GM04503 (cell line): ENCODE data around the gene KCNJ4.
"Not testable (repeated sequence)": the region's sequence is repeated elsewhere in the genome, so short reads cannot be mapped to it uniquely, and the experiment has no call there.

Experiments used
- DNase-seq: peaks from one replicate; pipeline ENCODE4 v3.0.0-alpha.2; 2012; ENCODE audit warnings: low read depth

KCNJ4 gene

DNA sequence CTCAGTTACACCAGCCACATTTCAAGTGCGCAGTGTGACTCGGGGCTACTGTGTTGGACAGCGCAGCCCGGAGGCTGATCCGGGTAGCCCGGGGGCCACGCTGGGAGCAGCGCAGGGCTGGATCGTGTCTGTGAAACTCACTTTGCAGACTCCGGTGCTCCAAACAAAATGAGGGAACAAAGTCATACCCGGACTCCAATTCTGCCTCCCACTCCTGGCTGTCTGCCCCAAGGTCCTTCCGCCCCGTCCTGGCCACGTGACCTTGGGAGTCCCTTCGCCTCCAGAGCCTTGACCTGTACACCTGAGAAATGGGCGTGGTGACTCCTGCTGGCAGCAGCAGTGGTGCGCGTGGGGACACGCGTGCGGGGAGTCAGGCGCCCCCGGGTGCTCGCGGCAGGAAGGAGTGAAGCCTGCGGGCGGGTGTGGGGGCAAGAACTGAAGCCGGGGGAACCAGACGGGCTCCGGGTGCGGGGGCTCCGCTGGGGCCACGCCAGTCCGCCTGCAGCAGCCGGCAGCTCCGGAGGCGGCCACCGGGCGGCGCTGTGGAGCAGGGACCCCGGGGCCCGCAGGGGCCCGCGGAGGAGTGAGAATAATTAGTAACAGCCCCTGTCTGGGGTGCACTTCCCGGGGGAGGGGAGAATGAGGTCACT is 42.4 kb downstream of the KCNJ4 start:
- no peak for DNase-seq

DNA sequence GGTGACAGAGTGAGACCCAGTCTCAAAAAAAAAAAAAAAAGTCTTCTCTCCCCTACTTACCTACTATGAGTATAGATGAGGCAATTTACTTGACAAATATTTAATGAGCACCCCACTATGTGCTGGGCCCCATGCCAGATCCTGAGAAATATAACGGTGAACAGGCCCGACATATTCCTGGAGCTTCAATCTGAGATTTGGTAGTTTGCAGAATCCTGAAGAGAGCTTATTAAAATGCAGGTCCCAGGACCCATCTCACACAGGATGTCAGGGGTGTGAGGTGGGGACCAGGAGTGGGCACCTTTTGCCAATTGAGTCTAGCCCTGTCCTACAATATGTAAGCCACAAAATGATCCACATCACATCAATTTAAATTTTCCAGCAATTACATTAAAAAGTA is 44.0 kb downstream of the KCNJ4 start:
- DNase-seq, result no peak

DNA sequence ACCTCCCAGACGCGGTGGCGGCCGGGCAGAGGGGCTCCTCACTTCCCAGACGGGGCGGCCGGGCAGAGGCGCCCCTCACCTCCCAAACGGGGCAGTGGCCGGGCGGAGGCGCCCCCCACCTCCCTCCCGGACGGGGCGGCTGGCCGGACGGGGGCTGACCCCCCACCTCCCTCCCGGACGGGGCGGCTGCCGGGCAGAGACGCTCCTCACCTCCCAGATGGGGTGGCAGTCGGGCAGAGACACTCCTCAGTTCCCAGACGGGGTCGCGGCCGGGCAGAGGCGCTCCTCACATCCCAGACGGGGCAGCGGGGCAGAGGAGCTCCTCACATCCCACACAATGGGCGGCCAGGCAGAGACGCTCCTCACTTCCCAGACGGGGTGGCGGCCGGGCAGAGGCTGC is 45.1 kb downstream of the KCNJ4 start:
- DNase-seq, result not testable (repeated sequence)

DNA sequence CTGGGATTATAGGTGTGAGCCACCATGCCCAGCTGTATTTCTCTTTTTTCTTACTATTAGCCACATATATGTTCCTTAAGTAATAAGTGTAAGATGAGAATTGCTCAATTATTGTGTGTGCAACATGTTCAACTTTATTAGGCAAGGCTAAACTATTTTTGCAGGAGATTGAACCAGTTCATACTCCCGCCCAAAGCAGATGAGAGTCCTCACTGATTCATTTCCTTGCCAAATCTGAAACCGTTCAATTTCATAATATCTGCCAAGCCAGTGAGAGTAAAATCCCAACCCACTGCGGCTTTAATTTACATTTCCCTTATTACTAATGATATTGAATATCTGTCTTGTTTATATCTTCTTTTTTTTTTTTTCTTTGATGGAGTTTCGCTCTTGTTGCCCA is 48.4 kb downstream of the KCNJ4 start:
- DNase-seq, result no peak

DNA sequence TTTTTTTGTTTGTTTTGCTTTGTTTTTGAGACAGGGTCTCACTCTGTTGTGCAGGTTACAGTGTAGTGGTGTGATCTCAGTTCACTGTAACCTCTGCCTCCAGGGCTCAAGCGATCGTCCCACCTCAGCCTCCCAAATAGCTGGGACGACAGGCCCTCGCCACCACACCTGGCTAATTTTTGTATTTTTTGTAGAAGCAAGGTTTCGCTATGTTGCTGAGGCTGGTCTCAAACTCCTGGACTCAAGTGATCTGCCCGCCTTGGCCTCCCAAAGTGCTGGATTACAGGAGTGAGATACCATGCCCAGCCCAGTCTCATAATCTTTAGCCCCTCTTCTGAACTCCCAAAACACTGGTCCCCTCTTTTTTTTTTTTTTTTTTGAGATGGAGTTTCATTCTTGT is 50.6 kb downstream of the KCNJ4 start:
- DNase-seq, result no peak

DNA sequence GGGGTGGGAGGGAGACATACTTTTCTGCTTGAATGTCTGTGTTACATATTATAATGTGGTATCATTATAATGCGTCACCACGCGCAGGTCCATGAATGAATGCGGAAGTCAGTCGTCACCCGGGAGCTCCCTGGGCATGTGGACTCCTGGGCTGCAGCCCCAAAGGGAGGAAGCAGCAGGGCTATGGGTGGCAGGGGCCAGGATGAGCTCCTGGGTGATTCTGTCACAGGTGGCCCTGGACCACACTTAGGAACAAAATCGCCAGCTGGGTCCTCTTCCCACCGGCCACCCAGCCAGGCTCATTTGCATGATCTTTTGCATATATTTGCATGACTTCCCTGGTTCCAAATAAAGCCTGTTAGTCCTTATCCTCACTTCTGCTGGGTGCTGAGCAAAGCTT is 51.2 kb downstream of the KCNJ4 start:
- DNase-seq, result no peak

DNA sequence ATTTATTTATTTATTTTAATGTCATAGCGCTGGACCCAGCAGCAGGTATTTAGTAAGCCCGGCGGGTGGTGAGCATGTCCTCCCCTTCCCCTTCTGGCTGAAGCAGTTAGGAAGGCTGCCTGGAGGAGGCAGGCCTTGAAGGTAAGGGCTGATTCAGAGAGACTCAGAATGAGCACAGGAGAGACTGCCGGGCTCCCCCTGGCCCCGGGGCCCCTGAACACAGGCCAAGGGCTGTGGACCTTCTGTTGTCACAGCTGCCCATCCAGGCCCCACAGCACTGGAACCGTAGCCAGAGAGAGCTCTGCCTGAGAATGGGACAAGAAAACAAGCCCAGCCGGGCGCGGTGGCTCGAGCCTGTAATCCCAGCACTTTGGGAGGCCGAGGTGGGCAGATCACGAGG is 52.8 kb downstream of the KCNJ4 start:
- no peak for DNase-seq

DNA sequence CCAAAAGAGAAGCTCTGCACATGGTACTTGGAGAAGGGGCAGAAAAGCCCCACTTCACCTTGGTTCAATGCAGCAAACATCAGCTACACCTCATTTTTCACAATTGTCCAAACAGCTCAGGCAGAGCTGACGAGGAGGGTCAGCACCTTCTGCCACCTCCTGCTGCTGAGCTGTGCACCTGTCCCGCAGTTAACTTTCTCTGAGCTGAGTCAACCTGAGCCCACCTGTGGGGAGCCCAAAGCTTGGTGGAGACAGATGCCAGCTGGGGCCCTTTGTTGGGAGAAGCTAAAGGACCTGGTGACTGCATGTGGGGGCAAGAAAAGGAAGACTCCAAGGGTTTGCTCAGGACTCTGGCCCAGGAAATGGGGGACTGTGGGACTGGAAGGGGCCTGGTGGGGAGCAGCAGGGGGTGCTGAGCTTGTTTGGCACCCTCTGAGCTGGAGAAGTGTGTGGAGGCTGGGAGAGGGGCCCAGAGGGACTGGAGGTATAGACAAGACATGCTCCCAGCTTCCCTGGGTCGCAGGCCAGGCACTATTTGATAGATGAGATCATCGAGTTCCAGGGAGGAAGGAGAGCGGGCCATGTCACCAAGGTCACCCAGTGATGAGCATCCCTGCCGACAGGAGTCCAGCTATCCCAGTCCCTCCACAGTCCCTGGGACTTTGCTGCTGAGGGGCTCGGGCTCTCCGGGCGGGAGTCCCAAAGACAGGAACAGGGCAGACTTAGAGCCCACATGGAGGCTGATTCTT is 53.5 kb downstream of the KCNJ4 start:
- DNase-seq, result no peak

DNA sequence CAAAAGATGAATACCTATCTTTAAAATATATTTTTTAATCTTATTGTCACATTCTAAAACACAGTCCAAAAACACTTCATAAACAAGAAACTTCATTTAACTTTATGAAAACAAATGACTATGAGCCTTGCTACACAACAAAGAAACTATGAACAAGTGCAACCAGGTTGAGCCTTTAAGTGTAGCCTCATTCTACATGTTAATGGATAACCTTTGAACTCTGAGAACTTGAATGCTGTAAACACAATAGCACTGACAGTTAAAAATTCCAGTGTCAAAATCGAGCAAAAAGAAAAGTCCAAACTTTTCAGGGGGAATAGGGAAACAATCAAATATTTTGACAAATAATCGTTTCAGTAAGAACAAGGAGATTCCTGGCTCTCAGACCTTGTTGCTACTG is 54.7 kb downstream of the KCNJ4 start:
- DNase-seq, result not testable (repeated sequence)

DNA sequence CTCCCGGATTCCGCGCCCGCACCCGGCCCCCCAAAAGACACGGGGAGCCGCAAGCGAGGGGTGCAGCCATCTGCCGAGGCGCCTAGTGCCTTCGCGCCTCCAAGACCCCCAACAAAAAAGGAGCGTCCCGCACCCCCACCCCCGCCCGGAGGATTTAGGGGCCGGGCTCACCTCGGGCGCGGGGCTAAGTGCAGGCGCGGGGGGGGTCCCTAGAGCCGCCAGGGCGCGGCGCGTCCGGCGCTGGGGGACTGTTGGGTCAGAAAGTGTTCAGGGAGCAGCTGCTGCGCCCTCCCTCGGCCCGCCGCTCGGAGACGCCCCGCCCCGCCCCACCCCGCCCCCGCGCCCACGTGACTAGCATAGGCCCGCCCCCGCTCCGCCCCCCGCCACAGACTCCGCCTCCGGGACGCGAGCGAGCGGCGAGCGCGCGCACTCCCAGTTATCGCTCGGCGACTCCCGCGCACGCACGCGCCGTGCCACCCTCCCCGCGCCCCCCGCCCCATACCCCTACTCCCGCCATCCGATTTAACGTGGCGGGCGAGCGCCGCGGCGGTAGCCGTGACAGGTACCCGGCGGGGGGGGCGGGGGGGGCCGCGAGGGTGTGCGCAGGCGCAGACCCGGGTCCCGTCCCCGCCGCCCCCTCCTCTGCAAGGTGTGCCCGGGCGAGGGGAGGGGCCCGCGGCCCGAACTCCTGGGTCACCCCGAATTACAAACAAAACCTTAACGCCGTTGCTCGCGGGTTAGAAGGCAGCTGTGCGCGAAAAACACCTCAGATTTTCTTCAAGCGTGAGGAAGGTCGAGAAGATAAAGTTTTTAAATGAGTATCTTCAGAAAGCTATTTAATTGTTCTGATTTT is 56.2 kb downstream of the KCNJ4 start:
- no peak for DNase-seq

DNA sequence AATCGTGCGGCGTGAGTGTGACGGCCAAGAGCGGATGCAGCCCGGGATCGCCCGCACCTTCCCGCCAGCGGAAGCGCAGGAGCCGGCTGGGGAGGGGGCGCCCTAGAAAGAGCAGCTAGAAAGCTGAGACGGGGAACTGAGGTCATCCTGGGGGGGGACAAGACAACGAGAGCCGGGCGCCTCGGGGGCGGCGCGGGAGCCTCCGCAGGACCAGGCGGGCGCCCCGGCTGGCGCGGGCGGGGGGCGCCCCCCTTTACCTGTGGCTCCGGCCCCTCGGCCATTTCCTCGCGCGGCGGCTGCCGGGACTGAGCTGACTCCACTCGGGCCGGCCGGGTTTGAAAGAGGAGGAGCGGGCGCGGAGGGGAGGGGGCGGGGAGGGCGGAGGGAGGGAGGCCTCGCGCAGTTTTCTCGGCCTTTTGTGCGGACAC is 56.8 kb downstream of the KCNJ4 start:
- DNase-seq, result not testable (repeated sequence)

DNA sequence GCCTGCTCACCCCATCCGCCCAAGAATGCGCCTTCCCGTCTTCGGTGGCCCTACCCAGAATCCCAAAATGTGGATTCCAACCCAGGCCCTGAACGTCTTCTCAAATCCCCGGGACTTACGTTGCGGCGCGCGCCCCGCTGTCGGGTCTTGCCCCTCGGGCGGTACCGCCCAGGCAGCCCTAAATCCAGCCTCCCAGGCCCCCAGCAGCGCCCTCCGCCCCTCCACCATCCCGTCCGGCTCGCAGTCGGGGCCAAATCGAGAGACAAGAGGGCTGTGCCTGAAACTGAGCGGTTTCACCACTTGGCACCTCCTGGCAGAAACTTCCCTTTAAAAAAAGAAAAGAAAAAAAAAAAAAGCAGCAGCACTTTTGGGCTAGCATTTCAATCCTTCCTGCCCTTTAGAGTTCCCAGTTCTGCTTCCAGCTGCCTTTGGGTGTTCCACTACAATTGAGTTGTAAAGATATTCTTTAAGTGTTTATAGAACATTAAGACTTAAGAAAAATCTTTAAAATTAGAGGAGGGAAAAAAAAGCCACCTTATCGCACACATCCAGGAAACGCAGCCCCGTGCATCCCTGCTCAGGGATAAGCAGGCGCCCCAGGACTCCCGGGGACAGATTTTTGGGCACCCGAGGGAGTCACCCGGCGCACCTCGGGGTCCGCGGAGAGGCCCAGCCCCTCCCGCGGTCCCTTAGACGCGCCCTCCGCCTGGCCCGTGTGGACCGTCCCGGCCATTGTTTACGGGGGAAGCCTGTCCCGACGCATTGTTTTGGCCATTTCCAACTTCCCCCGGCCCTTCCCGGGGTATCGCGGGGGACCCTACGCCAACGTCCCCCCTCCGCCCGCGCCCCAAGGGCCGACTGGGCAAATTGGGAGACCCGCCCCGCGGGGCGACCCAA is 57.6 kb downstream of the KCNJ4 start:
- no peak for DNase-seq

DNA sequence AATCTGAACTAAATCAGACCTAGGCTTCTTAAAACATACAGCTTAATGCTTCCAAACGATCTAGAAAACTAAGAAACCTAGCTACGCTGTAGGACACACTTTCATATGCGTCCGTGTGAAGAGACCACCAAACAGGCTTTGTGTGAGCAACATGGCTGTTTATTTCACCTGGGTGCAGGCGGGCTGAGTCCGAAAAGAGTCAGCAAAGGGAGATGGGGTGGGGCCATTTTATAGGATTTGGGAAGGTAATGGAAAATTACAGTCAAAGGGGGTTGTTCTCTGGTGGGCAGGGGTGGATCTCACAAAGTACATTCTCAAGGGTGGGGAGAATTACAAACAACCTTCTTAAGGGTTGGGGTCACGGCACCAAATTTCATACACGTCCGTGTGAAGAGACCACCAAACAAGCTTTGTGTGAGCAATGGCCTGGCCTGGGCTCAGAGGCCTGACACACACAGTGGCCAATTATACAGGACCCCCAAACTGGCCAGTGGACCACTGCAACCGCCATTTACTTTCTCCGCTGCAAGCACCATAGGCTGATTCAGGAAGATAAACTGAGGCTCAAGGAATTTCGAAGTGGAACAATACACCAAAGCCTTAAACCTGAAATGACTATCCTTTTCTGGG is 58.4 kb downstream of the KCNJ4 start:
- not testable (repeated sequence) for DNase-seq

DNA sequence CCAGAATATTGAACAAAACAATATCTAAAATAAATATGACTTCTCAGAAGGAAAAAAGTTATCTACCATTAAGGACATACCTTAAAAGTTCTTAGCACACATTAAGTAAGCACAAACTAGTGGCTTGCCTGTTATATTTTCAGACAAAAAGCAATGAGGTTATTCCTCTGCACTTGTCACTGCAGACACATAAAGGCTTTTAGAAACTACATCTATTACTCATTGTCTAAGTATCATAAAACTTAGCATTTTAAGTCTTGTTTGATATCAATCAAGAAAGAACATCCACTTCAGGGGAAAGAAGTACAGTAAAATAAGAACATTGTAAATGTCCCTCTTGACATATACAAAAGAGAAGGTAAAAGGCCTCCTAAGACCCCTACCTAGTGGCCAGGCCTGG is 59.1 kb downstream of the KCNJ4 start:
- not testable (repeated sequence) for DNase-seq

DNA sequence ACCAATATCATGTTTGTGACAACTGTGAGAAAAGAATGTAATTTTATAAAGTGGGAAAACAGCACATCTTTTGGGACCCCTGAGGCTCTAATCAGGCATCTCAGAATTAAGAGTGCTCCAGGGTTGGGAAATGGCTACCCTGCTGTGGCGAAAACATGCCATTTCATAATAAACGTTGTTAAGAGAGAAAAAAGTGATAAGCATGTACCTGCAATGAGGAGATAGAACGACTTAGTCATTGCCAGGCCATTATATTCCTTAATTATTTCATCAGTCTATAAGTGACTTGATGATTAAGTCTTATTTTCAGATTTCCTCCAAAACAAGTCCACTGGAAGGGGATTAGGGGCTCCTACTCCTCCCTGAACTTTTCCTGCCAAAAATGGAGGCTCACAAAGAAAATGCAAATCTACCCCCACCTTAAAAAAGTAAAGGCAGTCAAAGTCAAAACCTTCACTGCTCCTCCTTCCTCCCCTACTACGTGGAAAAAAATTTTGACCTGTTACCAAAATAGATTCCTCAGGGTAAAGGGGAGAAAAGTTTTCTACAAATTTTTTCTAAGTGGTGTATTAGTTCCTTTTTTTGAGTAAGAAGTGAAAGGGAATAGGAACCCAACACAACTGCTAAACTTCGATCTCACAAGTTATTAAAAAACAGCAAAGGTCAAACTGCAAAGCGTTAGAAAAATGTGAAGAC is 59.9 kb downstream of the KCNJ4 start:
- DNase-seq, result not testable (repeated sequence)

DNA sequence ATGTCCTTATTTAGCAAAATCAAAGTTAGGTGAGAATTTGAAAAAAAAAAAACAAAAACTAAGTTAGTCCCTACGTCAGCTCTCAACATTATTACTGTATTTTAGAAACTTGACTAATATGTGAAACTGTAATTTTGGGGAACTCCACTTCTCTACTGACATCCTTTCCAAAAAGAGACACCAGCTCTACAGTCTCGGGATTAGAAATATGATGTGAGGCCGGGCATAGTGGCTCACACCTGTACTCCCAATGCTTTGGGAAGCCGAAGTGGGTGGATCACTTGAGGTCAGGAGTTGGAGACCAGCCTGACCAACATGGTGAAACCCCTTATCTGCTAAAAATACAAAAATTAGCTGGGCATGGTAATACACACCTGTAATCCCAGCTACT is 65.6 kb downstream of the KCNJ4 start:
- not testable (repeated sequence) for DNase-seq

DNA sequence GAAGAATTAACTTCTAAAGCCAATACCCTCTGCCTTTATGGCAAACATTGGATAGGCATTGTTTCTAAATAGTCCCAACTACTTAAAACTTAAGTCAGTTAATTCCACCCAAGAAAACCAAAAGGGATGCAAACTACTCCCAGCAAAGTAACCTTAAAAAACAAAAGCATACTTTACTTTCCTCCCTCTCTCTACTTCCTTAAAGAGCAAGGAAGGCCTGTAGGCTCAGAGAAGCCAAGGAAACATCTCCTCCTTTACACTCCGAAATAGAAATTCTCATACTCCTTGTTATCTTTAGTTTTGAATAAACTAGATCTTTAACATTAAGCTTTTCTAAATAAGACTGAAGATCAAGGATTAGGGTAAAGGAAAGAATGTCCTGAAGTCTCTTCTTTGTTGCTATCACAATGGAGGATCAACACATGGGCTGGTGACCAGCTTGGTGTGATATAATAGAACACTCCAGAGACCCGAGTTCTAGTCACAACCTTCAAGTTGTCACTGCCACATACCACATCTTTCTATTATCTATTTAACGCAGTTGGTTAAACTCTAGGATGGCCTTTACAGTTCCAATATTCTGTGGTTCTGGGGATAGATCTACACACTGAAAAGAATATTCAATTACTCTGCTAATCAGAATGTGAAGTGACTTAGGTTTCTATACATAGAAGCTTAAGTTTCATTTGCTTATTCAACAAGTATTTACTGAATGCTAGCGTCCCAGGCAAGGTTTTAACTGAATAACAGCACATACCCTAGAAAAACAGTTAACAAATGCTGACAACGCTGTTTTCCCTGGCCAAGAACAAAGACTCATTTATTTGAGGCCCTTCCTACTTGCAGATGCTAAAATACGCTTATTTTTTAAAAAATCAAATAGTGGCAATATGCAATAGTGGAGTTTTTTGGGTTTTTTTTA is 66.2 kb downstream of the KCNJ4 start:
- not testable (repeated sequence) for DNase-seq

DNA sequence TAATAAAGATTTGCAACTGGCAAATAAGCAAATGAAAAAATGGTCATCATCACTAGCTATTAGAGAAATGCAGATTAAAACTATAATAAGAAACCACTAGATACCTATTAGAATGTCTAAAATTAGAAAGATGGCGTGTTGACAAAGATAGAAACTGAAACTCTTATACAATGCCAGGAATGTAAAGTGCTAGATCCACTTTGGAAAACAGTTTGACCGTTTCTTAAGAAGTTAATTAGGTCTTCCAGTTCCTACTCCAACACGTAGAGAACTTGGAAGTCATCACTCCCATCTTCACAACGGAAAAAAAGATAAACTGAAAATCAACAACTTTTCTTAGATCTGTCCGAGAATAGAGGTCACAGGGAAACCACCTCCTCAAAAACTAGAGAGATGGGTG is 68.1 kb downstream of the KCNJ4 start:
- not testable (repeated sequence) for DNase-seq

DNA sequence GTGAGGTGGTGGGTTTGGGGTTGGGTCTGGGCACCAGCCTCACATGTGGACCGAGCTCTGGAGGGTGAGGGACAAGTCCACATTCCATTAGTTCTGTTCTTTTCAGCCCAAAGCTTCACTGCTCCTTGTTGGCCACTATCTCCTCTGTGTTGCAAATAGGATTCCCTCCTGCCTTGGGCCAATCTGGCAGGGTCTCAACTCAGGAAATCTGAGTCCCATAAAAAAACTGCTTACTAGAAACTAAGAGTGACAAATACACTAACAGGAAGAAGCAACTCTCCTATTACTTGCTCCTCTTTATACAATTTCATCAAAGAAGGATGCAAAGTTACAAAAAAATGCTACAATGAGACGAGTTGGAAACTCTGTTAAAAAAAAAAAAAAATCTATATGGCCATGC is 71.6 kb downstream of the KCNJ4 start:
- no peak for DNase-seq

DNA sequence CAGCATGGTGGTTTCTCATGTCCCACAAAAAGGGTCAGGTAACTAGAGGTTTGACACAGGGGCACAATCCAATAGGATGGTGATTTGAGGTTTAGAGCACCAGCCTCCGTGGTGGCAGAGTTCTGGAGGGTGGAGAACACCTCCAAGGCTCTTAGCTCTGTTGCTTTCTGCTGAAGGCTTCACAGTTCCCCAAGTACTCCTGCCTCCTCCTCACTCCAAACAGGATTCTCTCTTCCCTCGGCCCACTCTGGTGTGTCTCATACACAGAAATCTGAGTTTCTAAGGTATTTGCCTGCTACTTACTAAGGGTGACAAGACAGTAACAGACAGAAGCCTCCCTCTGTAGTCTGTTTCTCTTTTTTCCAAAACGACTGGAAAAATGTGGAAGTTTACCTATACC is 73.6 kb downstream of the KCNJ4 start:
- DNase-seq, result not testable (repeated sequence)
